Duodenal mucosa (tissue), 2 donors: ENCODE results near the gene SLK.

Source experiments
- H3K27ac ChIP-seq: one replicate; pipeline ENCODE4 v1.7.0; 2013; ENCODE audit warnings: low read depth, low read length
- H3K27me3 ChIP-seq, 2 donors: one replicate each; pipeline ENCODE4 v1.7.0; 2013; ENCODE audit warnings: low read length in 2 of 2, control low read depth in 1 of 2; ENCODE audit not compliant: insufficient read depth in 2 of 2, control insufficient read depth in 1 of 2
- H3K36me3 ChIP-seq, 2 donors: one replicate each; pipeline ENCODE4 v1.7.0; 2013; ENCODE audit warnings: low read length in 2 of 2, control low read depth in 1 of 2; ENCODE audit not compliant: insufficient read depth in 2 of 2, control insufficient read depth in 1 of 2
- H3K4me1 ChIP-seq, 2 donors: one replicate each; pipeline ENCODE4 v1.7.0; 2013; ENCODE audit warnings: low read length in 2 of 2, control low read depth in 1 of 2; ENCODE audit not compliant: insufficient read depth in 2 of 2, control insufficient read depth in 1 of 2
- H3K4me3 ChIP-seq, 2 donors: one replicate each; pipeline ENCODE4 v1.7.0; 2013; ENCODE audit warnings: low read length in 2 of 2, low read depth in 1 of 2
- H3K9ac ChIP-seq, 2 donors: one replicate each; pipeline ENCODE4 v1.7.0; 2013; ENCODE audit warnings: low read length in 2 of 2, low read depth in 1 of 2
- H3K9me3 ChIP-seq, 2 donors: one replicate each; pipeline ENCODE4 v1.7.0; 2013; ENCODE audit warnings: low read length in 2 of 2, control low read depth in 1 of 2; ENCODE audit not compliant: control insufficient read depth in 1 of 2

Gene SLK

DNA sequence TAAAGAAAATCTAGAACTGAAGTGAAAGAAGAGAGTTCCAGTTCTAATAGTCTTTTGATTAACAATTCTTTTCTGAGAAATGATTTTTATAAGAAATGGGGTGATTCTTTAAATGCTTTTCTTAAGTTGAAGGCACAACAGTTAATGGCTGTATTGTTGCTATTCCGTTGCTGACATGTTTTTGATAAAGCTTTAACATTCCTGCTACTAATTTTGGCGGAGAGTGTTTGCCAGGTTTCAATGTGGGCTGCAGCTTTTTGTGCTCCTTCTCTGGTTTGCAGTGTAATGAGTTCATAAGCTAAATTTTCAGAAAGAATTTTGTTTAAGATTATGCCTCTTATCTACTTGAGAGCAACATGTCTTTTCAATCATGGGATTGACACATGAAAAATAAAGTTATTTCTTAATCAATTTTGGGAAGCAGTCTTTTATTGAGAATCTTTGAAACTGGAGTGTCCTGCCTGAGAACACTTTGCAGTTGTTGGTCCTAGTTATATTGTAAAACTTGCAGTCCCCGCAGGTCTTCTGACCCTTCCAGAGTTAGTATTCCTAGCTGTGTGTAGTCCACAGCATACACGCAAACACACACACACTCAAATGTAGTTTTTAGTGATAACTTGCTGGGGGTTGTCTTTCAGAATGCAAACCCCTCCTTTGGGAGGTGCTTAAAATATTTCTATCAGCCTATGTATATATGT is 62.0 kb downstream of the SLK start:
- peaks cover 23 to 53% of the 10 kb centered on the region in 2 donors for H3K36me3 ChIP-seq
- no peak overlapping the region for H3K9ac ChIP-seq
- no peaks in the 10 kb centered on the region for H3K4me1 ChIP-seq
- H3K9me3 ChIP-seq = no peaks in the 10 kb centered on the region
- H3K4me3 ChIP-seq = no peak overlapping the region
- no peak overlapping the region for H3K27ac ChIP-seq
- no peaks in the 10 kb centered on the region for H3K27me3 ChIP-seq

DNA sequence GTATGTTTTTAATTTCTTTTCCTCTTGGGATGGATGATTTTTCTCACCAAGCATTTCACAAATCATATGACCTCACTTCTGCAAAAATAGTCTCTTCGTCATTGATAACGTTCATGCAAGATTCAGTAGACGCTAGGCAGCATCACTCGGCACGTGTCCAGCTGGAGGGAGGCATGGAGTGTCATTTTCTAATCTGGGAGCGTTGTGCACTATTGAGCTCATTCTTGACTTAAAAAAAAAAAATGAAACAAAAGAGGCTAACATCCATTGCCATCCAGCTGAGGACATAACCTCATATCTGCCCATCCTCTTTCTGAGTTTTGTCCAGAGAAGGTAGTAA is 62.6 kb downstream of the SLK start:
- Histone ChIP-seq H3K9ac (no peak overlapping the region), H3K4me3 (no peak overlapping the region), H3K27ac (no peak overlapping the region), H3K27me3 (no peaks in the 10 kb centered on the region), H3K36me3 (peaks cover 19 to 47% of the 10 kb centered on the region in 2 donors), H3K4me1 (no peaks in the 10 kb centered on the region), H3K9me3 (no peaks in the 10 kb centered on the region)

- Histone ChIP-seq H3K27me3 (no peaks in the 10 kb centered on the region), H3K4me3 (no peak overlapping the region), H3K27ac (no peak overlapping the region), H3K9me3 (no peaks in the 10 kb centered on the region), H3K9ac (no peak overlapping the region), H3K4me1 (no peaks in the 10 kb centered on the region), H3K36me3 (peaks cover 6 to 39% of the 10 kb centered on the region in 2 donors)
These were observed 64.7 kb downstream of the SLK start for GRCh38 chr10:104031631-104032030.

GRCh38 chr10:104032144-104032775 is 65.3 kb downstream of the SLK start:
- Histone ChIP-seq H3K36me3 (peaks cover 6 to 36% of the 10 kb centered on the region in 2 donors), H3K27me3 (no peaks in the 10 kb centered on the region), H3K27ac (no peak overlapping the region), H3K4me1 (no peaks in the 10 kb centered on the region), H3K9ac (no peak overlapping the region), H3K4me3 (no peak overlapping the region), H3K9me3 (no peaks in the 10 kb centered on the region)

GRCh38 chr10:104033401-104033930 is 66.5 kb downstream of the SLK start:
- Histone ChIP-seq H3K4me1 (no peaks in the 10 kb centered on the region), H3K9ac (no peak overlapping the region), H3K4me3 (no peak overlapping the region), H3K36me3 (peaks cover 2 to 30% of the 10 kb centered on the region in 2 donors), H3K27me3 (no peaks in the 10 kb centered on the region), H3K27ac (no peak overlapping the region), H3K9me3 (no peaks in the 10 kb centered on the region)

- H3K9ac ChIP-seq = no peak overlapping the region
- no peak overlapping the region for H3K27ac ChIP-seq
- no peak overlapping the region for H3K4me3 ChIP-seq
- H3K9me3 ChIP-seq = no peaks in the 10 kb centered on the region
- no peaks in the 10 kb centered on the region for H3K4me1 ChIP-seq
- H3K27me3 ChIP-seq = no peaks in the 10 kb centered on the region
- H3K36me3 ChIP-seq = peaks cover 2 to 30% of the 10 kb centered on the region in 2 donors
These were observed 67.0 kb downstream of the SLK start for GRCh38 chr10:104033966-104034365.

DNA sequence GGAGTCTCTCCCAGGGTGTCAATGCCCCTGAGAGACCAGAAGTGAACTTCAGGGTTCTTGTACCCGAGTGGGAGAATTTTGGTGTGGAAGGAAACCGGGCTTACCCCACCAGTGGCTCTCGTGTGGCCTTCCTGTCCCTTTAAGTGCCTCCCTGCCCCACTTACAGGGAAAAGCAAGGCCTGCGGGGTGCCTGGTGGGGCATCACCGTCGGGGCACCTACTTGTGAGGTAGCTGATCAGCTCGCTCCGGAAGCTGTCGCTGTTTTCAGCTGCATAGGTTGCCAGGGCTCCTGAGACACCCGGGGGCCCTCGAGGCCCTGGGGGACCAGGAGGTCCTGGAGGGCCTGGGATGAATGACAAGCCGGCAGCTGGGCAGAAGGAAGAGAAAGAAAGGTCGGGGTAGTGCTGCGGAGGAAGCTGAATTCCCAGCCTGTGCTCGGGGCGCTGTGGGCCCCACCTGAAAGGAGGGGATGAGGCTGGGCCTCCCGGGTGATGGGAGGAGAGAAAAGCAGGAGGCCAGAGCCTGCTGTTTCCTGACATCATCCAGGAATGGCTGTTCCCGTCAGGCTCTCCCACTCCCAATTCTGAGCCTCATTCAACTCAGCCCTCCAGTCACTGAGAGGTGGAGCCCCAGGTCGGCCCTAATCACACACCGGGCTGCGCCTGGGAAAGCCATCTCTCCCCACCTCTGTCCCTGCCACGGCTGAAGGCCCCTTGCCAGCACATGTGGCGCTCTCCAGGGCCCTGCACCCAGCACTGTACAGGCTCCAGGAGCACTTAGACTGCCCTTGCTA is 67.7 kb downstream of the SLK start:
- Histone ChIP-seq H3K9me3 (no peaks in the 10 kb centered on the region), H3K4me1 (no peaks in the 10 kb centered on the region), H3K36me3 (peaks cover 2 to 25% of the 10 kb centered on the region in 2 donors), H3K9ac (no peak overlapping the region), H3K27me3 (no peaks in the 10 kb centered on the region), H3K4me3 (no peak overlapping the region), H3K27ac (no peak overlapping the region)

DNA sequence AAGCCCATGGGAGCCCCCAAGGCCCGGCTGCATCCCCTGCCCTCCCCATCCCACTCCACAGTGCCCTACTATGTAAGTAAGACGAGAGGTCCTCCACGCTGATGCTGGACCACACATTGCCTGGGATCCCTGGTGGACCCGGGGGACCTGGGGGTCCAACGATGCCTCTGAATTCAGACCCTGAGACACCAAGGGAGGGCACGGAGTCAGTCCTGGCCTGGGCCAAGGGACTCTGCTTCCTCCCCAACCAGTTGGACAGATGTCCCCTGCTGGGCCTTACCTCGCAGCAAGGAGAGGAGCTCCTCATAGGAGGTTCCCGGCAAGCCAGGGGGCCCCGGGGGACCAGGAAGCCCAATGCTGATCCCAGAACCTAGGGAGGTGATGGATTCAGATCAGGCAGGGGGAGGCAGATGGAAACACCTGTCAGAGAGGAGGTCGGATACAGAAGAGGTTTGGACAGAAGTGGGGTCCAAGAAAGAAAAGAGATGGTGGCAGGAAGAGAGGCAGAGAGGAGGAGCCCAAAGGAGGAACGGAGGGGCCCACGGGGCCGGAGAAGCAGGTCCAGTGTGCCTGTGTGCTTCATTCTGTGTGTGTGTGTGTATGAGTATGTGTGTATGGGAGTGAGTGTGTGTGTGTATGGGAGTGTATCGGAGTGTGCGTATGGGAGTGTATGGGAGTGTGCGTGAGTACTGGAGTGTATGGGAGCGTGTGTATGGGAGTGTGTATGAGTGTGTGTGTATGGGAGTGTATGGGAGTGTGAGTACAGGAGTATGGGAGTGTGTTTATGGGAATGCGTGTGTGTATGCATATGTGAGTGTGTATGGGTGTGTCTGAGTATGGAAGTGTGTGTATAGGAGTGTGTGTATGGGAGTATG is 68.5 kb downstream of the SLK start:
- Histone ChIP-seq H3K4me3 (no peak overlapping the region), H3K9me3 (no peaks in the 10 kb centered on the region), H3K27me3 (no peaks in the 10 kb centered on the region), H3K4me1 (no peaks in the 10 kb centered on the region), H3K36me3 (peaks cover 2 to 23% of the 10 kb centered on the region in 2 donors), H3K27ac (no peak overlapping the region), H3K9ac (no peak overlapping the region)

DNA sequence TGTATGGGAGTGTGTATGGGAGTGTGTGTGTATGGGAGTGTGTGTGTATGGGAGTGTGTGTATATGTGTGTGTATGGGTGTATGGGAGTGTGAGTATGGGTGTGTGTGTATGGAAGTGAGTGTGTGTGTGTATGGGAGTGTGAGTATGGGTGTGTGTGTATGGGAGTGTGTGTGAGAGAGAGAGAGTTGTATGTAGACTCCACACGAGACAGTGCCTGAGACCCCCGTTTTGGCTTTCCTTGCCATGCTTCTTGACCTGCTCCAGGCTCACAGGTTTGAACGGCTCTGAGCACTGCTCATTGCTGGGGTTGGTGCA is 69.1 kb downstream of the SLK start:
- Histone ChIP-seq H3K27ac (no peak overlapping the region), H3K4me3 (no peak overlapping the region), H3K4me1 (no peaks in the 10 kb centered on the region), H3K36me3 (peaks cover 0 to 19% of the 10 kb centered on the region in 2 donors), H3K9ac (no peak overlapping the region), H3K9me3 (no peaks in the 10 kb centered on the region), H3K27me3 (no peaks in the 10 kb centered on the region)
